Epidermal melanocyte (primary cell): Measurements from ENCODE around the gene MGMT.

ENCODE experiments used
- DNase-seq: peaks from one replicate; pipeline ENCODE4 v3.0.0; 2011; ENCODE audit warnings: low spot score; ENCODE audit not compliant: insufficient read length

MGMT gene

GRCh38 chr10:129652521-129653201 lies 185.6 kb downstream of the MGMT start:
- no peak for DNase-seq

- no peak for DNase-seq
These were observed 186.4 kb downstream of the MGMT start for GRCh38 chr10:129653428-129653827.

- no peak for DNase-seq
These were observed 186.8 kb downstream of the MGMT start for GRCh38 chr10:129653861-129654260.

GRCh38 chr10:129654461-129654860 lies 187.4 kb downstream of the MGMT start:
- DNase-seq = no peak

- no peak for DNase-seq
These were observed 188.1 kb downstream of the MGMT start for GRCh38 chr10:129655007-129655678.

GRCh38 chr10:129655679-129656031 lies 188.6 kb downstream of the MGMT start:
- no peak for DNase-seq

GRCh38 chr10:129656642-129657041 lies 189.6 kb downstream of the MGMT start:
- DNase-seq = no peak

- no peak for DNase-seq
These were observed 190.4 kb downstream of the MGMT start for GRCh38 chr10:129657297-129658017.

GRCh38 chr10:129658376-129659072 lies 191.5 kb downstream of the MGMT start:
- no peak for DNase-seq

GRCh38 chr10:129659508-129660268 lies 192.6 kb downstream of the MGMT start:
- no peak for DNase-seq

- no peak for DNase-seq
These were observed 193.5 kb downstream of the MGMT start for GRCh38 chr10:129660569-129660968.

- DNase-seq = no peak
These were observed 195.4 kb downstream of the MGMT start for GRCh38 chr10:129662426-129662825.

GRCh38 chr10:129670124-129670523 lies 203.1 kb downstream of the MGMT start:
- DNase-seq = no peak

- DNase-seq = no peak
These were observed 206.3 kb downstream of the MGMT start for GRCh38 chr10:129673292-129673691.

- DNase-seq = no peak
These were observed 208.2 kb downstream of the MGMT start for GRCh38 chr10:129675027-129675769.

GRCh38 chr10:129676014-129676413 lies 209.0 kb downstream of the MGMT start:
- DNase-seq = no peak

- DNase-seq = no peak
These were observed 210.4 kb downstream of the MGMT start for GRCh38 chr10:129677377-129677927.

GRCh38 chr10:129678186-129678585 lies 211.1 kb downstream of the MGMT start:
- DNase-seq = no peak

GRCh38 chr10:129679207-129679606 lies 212.2 kb downstream of the MGMT start:
- DNase-seq = no peak

- DNase-seq = no peak
These were observed 213.8 kb downstream of the MGMT start for GRCh38 chr10:129680661-129681344.
